PFSK-1 (cell line): ENCODE results near the gene ACTR10.

Experiments used
- FOXP2 ChIP-seq: optimal IDR thresholded peaks from 2 replicates; pipeline ENCODE3; 2011; ENCODE audit warnings: borderline replicate concordance, control low read depth, inconsistent platforms; ENCODE audit not compliant: insufficient read depth; ENCODE audit errors: extremely low read length, extremely low read depth
- POLR2AphosphoS5 ChIP-seq: IDR thresholded peaks from 2 replicates; pipeline ENCODE4 v1.6.1; 2012; ENCODE audit warnings: low read depth, mild to moderate bottlenecking, control low read depth, low read length, moderate library complexity
- SIN3A ChIP-seq: IDR thresholded peaks from 2 replicates; pipeline ENCODE4 v1.6.1; 2012; ENCODE audit warnings: mild to moderate bottlenecking, low read length, moderate library complexity, borderline replicate concordance; ENCODE audit not compliant: insufficient read depth
- TAF1 ChIP-seq: IDR thresholded peaks from 2 replicates; pipeline ENCODE4 v1.6.1; 2012; ENCODE audit warnings: low read length, control low read depth, borderline replicate concordance; ENCODE audit not compliant: insufficient read depth
- TF ChIP-seq, protein P1 (sequence below), 2 experiments: IDR thresholded peaks; 2 replicates each; pipeline versions ENCODE4 v1.6.1 to v1.8.0; 2011 to 2012; ENCODE audit warnings: low read depth in 2 of 2, low read length in 2 of 2, control low read depth in 1 of 2, inconsistent platforms in 1 of 2, mild to moderate bottlenecking in 1 of 2, moderate library complexity in 1 of 2; ENCODE audit not compliant: insufficient read depth in 1 of 2

Gene ACTR10

DNA sequence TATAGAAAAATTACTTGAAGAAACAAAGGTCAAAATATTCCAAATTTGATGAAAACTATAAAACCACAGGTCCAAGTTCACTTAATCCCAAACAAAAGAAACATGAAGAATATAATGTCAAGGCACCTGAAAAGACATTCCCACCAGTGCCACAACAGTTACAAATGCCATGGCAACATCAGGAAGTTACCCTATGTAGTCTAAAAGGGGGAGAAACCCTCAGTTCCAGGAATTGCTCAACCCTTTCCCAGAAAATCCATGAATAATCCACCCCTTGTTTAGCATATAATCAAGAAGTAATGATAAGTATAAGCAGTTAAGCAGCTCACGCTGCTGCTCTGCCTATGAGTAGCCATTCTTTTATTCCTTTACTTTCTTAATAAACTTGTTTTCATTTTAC, 3.8 kb upstream of the ACTR10 start:
- TF ChIP-seq, protein P1, sequence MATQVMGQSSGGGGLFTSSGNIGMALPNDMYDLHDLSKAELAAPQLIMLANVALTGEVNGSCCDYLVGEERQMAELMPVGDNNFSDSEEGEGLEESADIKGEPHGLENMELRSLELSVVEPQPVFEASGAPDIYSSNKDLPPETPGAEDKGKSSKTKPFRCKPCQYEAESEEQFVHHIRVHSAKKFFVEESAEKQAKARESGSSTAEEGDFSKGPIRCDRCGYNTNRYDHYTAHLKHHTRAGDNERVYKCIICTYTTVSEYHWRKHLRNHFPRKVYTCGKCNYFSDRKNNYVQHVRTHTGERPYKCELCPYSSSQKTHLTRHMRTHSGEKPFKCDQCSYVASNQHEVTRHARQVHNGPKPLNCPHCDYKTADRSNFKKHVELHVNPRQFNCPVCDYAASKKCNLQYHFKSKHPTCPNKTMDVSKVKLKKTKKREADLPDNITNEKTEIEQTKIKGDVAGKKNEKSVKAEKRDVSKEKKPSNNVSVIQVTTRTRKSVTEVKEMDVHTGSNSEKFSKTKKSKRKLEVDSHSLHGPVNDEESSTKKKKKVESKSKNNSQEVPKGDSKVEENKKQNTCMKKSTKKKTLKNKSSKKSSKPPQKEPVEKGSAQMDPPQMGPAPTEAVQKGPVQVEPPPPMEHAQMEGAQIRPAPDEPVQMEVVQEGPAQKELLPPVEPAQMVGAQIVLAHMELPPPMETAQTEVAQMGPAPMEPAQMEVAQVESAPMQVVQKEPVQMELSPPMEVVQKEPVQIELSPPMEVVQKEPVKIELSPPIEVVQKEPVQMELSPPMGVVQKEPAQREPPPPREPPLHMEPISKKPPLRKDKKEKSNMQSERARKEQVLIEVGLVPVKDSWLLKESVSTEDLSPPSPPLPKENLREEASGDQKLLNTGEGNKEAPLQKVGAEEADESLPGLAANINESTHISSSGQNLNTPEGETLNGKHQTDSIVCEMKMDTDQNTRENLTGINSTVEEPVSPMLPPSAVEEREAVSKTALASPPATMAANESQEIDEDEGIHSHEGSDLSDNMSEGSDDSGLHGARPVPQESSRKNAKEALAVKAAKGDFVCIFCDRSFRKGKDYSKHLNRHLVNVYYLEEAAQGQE (IDR thresholded peaks at IDR 0.05; ENCODE audit: insufficient read depth in 1 of 2, low read depth in 2 of 2, low read length in 2 of 2): no peak
- TF ChIP-seq TAF1 (no peak), POLR2AphosphoS5 (no peak), SIN3A (no peak)

GRCh38 chr14:58198086-58198485, 1.9 kb upstream of the ACTR10 start:
- TF ChIP-seq, protein P1 (IDR thresholded peaks at IDR 0.05; ENCODE audit: insufficient read depth in 1 of 2, low read depth in 2 of 2, low read length in 2 of 2): no peak
- no peak for TF ChIP-seq POLR2AphosphoS5
- TF ChIP-seq FOXP2: no peak
- TF ChIP-seq SIN3A: no peak
- TF ChIP-seq TAF1: no peak

DNA sequence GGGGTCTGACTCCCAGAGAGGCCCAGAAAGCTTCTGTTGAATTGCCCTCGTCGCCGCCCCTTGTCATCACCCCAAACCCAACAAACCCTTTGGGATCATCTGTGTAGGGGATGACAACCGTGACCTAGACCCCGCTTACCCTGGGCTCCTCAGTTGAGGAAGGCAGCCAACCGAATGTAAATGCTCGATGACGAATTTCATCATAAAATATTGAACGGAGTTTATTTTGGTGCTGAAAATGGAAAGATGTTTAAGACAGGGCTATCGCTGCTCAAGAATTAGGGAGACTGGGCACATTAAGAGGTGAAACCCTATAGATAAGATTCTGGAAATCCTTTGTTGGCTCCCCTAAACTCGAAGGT, 512 bp downstream of the ACTR10 start:
- TF ChIP-seq SIN3A: no peak

- no peak for TF ChIP-seq POLR2AphosphoS5
- TF ChIP-seq TAF1: no peak
- TF ChIP-seq, protein P1 (IDR thresholded peaks at IDR 0.05; ENCODE audit: insufficient read depth in 1 of 2, low read depth in 2 of 2, low read length in 2 of 2): no peak
Measured at GRCh38 chr14:58200846-58201245, 897 bp downstream of the ACTR10 start.

DNA sequence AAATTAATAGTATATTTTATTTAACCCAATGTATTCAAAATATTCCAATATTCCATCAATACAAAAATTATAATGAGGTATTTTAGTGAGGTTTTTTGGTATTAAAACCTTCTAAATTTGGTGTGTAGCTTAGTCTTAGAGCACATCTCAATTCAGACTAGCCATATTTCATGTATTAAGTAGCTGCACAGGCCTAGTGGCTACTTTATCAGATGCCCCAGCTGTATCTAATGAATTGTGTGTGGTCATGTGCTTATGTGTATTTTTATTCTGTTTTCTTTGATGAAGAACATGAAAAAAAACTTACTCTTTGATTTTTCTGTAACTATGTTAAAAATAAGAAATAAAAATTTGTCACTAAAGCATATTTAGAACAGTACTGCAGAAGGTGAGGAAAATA, 13.2 kb downstream of the ACTR10 start:
- no peak for TF ChIP-seq POLR2AphosphoS5
- no peak for TF ChIP-seq SIN3A

GRCh38 chr14:58215191-58215914, 15.4 kb downstream of the ACTR10 start:
- TF ChIP-seq POLR2AphosphoS5 (no peak), TAF1 (no peak), FOXP2 (no peak), SIN3A (no peak)
- TF ChIP-seq, protein P1 (IDR thresholded peaks at IDR 0.05; ENCODE audit: insufficient read depth in 1 of 2, low read depth in 2 of 2, low read length in 2 of 2): no peak
